Neural cell (in vitro differentiated cells): Measurements from ENCODE around the gene PRM1. TPM values are rescaled to one million over a fixed set of nuclear protein-coding genes. Genes with fewer than 3 reads are reported as not detected.

Experiments used
- H2AFZ ChIP-seq: fragments of 200-600, 300-800 bp; sonication (generic), shearing (Covaris generic); 2 replicates; pipeline ENCODE4 v1.6.0; 2014; ENCODE audit warnings: low read depth, mild to moderate bottlenecking, antibody characterized with exemption, low read length, moderate library complexity
- H3F3A ChIP-seq: fragments of 200-600 bp; shearing (Covaris generic); 2 replicates; pipeline ENCODE4 v1.6.1; 2016; ENCODE audit warnings: mild to moderate bottlenecking, moderate library complexity, mixed read lengths, antibody characterized with exemption, low read length; ENCODE audit not compliant: insufficient read depth, poor library complexity, severe bottlenecking
- H3K27ac ChIP-seq: fragments of 200-600, 300-800 bp; sonication (generic), shearing (Covaris generic); 2 replicates; pipeline ENCODE4 v1.5.1; 2014; ENCODE audit warnings: mild to moderate bottlenecking, low read length, moderate library complexity
- H3K27me3 ChIP-seq: fragments of 300-800, 200-600 bp; sonication (generic), shearing (Covaris generic); 2 replicates; pipeline ENCODE4 v1.6.0; 2014; ENCODE audit warnings: mild to moderate bottlenecking, low read depth, low read length, moderate library complexity; ENCODE audit not compliant: insufficient read depth
- H3K36me3 ChIP-seq: fragments of 300-800, 200-600 bp; sonication (generic), shearing (Covaris generic); 2 replicates; pipeline ENCODE4 v1.5.1; 2014; ENCODE audit warnings: mild to moderate bottlenecking, antibody characterized with exemption, low read length, moderate library complexity; ENCODE audit not compliant: insufficient read depth
- H3K4me2 ChIP-seq: fragments of 300-800, 200-600 bp; sonication (generic), shearing (Covaris generic); 2 replicates; pipeline ENCODE4 v1.6.0; 2014; ENCODE audit warnings: mild to moderate bottlenecking, low read length
- H3K4me3 ChIP-seq: fragments of 300-800, 200-600 bp; sonication (generic), shearing (Covaris generic); 2 replicates; pipeline ENCODE4 v1.5.1; 2014; ENCODE audit warnings: mild to moderate bottlenecking, low read length, moderate library complexity
- H3K79me2 ChIP-seq: fragments of 200-600 bp; shearing (Covaris generic); replicated peaks from 2 replicates; pipeline ENCODE4 v1.6.0; 2014; ENCODE audit warnings: mild to moderate bottlenecking, low read length, moderate library complexity; ENCODE audit not compliant: insufficient read depth
- H3K9ac ChIP-seq: fragments of 300-800, 200-600 bp; sonication (generic), shearing (Covaris generic); 2 replicates; pipeline ENCODE4 v1.6.1; 2016; ENCODE audit warnings: mild to moderate bottlenecking, low read length, mixed read lengths
- H3K9me2 ChIP-seq: fragments of 200-600 bp; shearing (Covaris generic); 2 replicates; pipeline ENCODE4 v1.6.1; 2016; ENCODE audit warnings: mild to moderate bottlenecking, low read length, mixed read lengths; ENCODE audit not compliant: insufficient read depth
- H3K9me3 ChIP-seq: fragments of 200-600, 300-800 bp; sonication (generic), shearing (Covaris generic); 2 replicates; pipeline ENCODE4 v1.6.1; 2016; ENCODE audit warnings: mild to moderate bottlenecking, mixed run types, low read length, moderate library complexity, mixed read lengths
- H4K20me1 ChIP-seq: fragments of 200-600 bp; shearing (Covaris generic); 2 replicates; pipeline ENCODE4 v1.6.1; 2016; ENCODE audit warnings: mild to moderate bottlenecking, mixed run types; ENCODE audit not compliant: insufficient read depth
- EP300 ChIP-seq: fragments of 450-650 bp; conservative IDR thresholded peaks from 2 replicates; pipeline ENCODE4 v1.6.1; 2014; ENCODE audit warnings: antibody characterized with exemption, mild to moderate bottlenecking, moderate library complexity; ENCODE audit not compliant: poor library complexity, severe bottlenecking
- EZH2 ChIP-seq: fragments of 200-600, 300-800 bp; shearing (Covaris generic), sonication (generic); IDR thresholded peaks from 2 replicates; pipeline ENCODE4 v1.6.1; 2014; ENCODE audit warnings: antibody characterized with exemption, low read length, borderline replicate concordance, mild to moderate bottlenecking; ENCODE audit not compliant: insufficient read depth, poor library complexity, severe bottlenecking
- MXI1 ChIP-seq: fragments of 450-650 bp; conservative IDR thresholded peaks from 2 replicates; pipeline ENCODE4 v1.6.1; 2014; ENCODE audit warnings: antibody characterized with exemption, mild to moderate bottlenecking; ENCODE audit not compliant: poor library complexity, severe bottlenecking
- POLR2AphosphoS5 ChIP-seq: IDR thresholded peaks from 2 replicates; pipeline ENCODE4 v1.6.1; 2012
- RAD21 ChIP-seq: fragments of 450-650 bp; conservative IDR thresholded peaks from 2 replicates; pipeline ENCODE4 v1.6.1; 2014; ENCODE audit warnings: antibody characterized with exemption, mild to moderate bottlenecking, moderate library complexity
- REST ChIP-seq: IDR thresholded peaks from 2 replicates; pipeline ENCODE4 v1.6.1; 2012; ENCODE audit warnings: borderline replicate concordance
- SMC3 ChIP-seq: fragments of 450-650 bp; conservative IDR thresholded peaks from 2 replicates; pipeline ENCODE4 v1.6.1; 2014; ENCODE audit warnings: antibody characterized with exemption, mild to moderate bottlenecking, moderate library complexity; ENCODE audit not compliant: poor library complexity
- TAF1 ChIP-seq: IDR thresholded peaks from 2 replicates; pipeline ENCODE4 v1.6.1; 2012; ENCODE audit warnings: low read depth
- polyA plus RNA-seq: library from polyadenylated mRNA; depleted of rRNA; stranded (reverse); fragments of >200 nt; gene quantifications from 2 replicates; pipeline ENCODE4 v1.2.3, GENCODE V29; 2014
- TF ChIP-seq, protein P1 (sequence below): fragments of 450-650 bp; IDR thresholded peaks from 2 replicates; pipeline ENCODE4 v1.5.1; 2014; ENCODE audit warnings: antibody characterized with exemption, mild to moderate bottlenecking, moderate library complexity; ENCODE audit not compliant: poor library complexity, severe bottlenecking

The PRM1 gene
- polyA plus RNA-seq, 1 donor from 2014 or later, result not detected

DNA sequence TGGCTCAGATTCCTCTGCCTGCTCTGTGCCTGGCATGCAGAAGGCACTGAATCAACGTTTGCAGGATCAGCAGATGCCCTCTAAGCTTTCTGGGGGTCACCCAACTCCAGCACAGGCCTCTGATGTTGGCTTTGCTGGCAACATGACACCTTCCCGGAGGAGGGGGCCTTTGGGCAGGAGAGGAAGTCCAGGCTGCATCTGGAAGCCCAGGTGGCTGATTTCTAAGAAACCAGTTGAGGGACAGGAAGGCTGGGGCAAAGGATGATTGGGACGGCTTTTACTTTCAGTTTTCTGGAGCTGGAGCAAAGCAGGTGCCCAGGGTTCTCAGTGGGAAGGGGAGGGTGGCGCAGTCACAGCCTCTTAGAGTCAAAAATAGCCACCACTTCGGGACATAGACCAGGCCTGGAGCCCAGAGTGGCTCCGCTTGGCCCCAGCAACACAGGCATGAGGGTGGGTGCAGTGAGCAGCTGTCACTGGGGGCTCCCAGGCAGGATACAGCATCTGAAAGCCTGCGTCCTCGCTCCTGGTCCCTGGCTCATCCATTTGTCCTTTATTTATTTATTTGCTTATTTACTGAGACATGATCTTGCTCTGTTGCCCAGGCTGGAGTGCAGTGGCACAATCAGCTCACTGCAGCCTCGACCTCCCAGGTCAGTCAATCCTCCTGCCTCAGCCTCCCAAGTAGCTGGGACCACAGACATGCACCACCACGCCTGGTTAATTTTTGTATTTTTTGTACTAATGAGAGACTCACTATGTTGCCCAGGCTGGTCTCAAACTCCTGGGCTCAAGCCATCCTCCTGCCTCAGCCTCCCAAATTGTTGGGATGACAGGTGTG is 40.3 kb downstream of the PRM1 start:
- no peaks in the 10 kb centered on the region for H3K9me2 ChIP-seq
- H2AFZ ChIP-seq, result no peak overlapping the region
- H4K20me1 ChIP-seq, result no peaks in the 10 kb centered on the region
- H3K4me3 ChIP-seq, result no peak overlapping the region
- no peak overlapping the region for H3K9ac ChIP-seq
- no peaks in the 10 kb centered on the region for H3K36me3 ChIP-seq
- no peaks in the 10 kb centered on the region for H3K9me3 ChIP-seq
- H3K4me2 ChIP-seq, result no peak overlapping the region
- no peaks in the 10 kb centered on the region for H3K79me2 ChIP-seq
- H3F3A ChIP-seq, result no peaks in the 10 kb centered on the region
- no peaks in the 10 kb centered on the region for H3K27me3 ChIP-seq
- H3K27ac ChIP-seq, result no peak overlapping the region
- TF ChIP-seq EP300 (no peak), SMC3 (no peak), POLR2AphosphoS5 (no peak), EZH2 (no peak), REST (no peak), RAD21 (no peak), MXI1 (no peak), TAF1 (no peak)
- TF ChIP-seq, protein P1, sequence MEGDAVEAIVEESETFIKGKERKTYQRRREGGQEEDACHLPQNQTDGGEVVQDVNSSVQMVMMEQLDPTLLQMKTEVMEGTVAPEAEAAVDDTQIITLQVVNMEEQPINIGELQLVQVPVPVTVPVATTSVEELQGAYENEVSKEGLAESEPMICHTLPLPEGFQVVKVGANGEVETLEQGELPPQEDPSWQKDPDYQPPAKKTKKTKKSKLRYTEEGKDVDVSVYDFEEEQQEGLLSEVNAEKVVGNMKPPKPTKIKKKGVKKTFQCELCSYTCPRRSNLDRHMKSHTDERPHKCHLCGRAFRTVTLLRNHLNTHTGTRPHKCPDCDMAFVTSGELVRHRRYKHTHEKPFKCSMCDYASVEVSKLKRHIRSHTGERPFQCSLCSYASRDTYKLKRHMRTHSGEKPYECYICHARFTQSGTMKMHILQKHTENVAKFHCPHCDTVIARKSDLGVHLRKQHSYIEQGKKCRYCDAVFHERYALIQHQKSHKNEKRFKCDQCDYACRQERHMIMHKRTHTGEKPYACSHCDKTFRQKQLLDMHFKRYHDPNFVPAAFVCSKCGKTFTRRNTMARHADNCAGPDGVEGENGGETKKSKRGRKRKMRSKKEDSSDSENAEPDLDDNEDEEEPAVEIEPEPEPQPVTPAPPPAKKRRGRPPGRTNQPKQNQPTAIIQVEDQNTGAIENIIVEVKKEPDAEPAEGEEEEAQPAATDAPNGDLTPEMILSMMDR, result no peak

DNA sequence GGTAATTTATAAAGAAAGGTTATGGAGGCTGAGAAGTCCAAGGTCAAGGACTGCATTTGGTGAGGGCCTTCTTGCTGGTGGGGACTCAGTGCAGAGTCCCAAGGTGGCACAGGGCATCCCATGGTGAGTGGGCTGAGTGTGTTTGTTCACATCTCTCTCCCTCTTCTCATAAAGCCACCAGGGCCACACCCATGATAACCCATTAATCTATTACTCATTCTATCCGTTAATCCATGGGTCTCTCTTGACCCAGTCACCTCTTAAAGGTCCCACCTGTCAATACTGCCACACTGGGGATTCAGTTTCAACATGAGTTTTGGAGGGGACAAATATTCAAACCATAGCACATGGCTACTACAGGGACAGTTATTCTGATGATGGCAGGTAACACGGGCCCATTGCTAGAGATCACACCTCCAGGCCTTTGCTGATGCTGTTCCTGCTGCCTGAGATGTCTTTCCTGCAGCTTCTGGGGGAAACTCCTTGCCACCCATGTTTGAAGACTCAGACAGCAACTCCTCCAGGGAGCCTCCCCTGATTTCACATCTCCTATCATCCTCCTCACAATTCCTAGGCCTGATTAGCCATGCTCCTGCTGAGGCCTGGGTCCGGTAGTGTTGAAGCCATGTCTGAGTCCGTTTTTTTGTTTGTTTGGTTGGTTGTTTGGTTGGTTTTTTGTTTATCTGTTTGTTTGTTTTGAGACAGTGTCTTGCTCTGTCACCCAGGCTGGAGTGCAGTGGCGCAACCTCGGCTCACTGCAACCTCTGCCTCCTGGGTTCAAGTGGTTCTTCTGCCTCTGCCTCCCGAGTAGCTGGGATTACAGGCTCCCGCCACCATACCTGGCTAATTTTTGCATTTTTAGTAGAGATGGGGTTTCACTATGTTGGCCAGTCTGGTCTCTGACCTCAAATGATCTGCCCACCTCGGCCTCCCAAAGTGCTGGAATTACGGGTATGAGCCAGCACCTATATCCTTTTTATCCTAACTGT is 41.2 kb downstream of the PRM1 start:
- H3K4me2 ChIP-seq, result no peak overlapping the region
- H4K20me1 ChIP-seq, result no peaks in the 10 kb centered on the region
- TF ChIP-seq RAD21, result no peak
- H3K27ac ChIP-seq, result no peak overlapping the region
- H3F3A ChIP-seq, result no peaks in the 10 kb centered on the region
- no peaks in the 10 kb centered on the region for H3K27me3 ChIP-seq
- H3K36me3 ChIP-seq, result no peaks in the 10 kb centered on the region
- H3K79me2 ChIP-seq, result no peaks in the 10 kb centered on the region
- H3K4me3 ChIP-seq, result no peak overlapping the region
- no peak overlapping the region for H2AFZ ChIP-seq
- no peak overlapping the region for H3K9ac ChIP-seq
- no peaks in the 10 kb centered on the region for H3K9me2 ChIP-seq
- H3K9me3 ChIP-seq, result no peaks in the 10 kb centered on the region
